Panc1 (cell line): ENCODE results near the gene PHLPP1. TPM values are rescaled to one million over a fixed set of nuclear protein-coding genes. Genes with fewer than 3 reads are reported as not detected.

ENCODE experiments used
- ATAC-seq: fragments of 200-7000 bp; cut with Tn5 transposase; 2 replicates; pipeline ENCODE4 v1.9.1; 2020; ENCODE audit warnings: mild to moderate bottlenecking, moderate library complexity
- BruUV-seq: library from RNA; stranded (reverse); fragments of 400-500 nt; replicated peaks from 2 replicates; lab custom pipeline; 2021; lab: Mats Ljungman, UMichigan
- CTCF ChIA-PET: fragments of 300-600 bp; sonication (Branson Sonifier 250); formaldehyde crosslinking; loops from one replicate; lab custom pipeline; 2022; ENCODE audit warnings: antibody characterized with exemption; lab: Charles Lee
- POLR2A ChIA-PET: fragments of 300-600 bp; sonication (Branson Sonifier 250); formaldehyde crosslinking; loops from one replicate; lab custom pipeline; 2022; ENCODE audit warnings: antibody characterized with exemption; lab: Charles Lee
- DNase-seq: peaks from one replicate; pipeline ENCODE4 v3.0.0-alpha.2; 2010; ENCODE audit warnings: low read depth, low spot score
- H3K27ac ChIP-seq: 2 replicates; pipeline ENCODE4 v1.5.1; 2011; ENCODE audit warnings: mild to moderate bottlenecking, low read length, inconsistent platforms
- H3K27me3 ChIP-seq: fragments of 200-500 bp; sonication (Bioruptor generic); 2 replicates; pipeline ENCODE4 v1.6.0; 2014; ENCODE audit warnings: low read length, inconsistent platforms; ENCODE audit not compliant: control insufficient read depth, insufficient read depth
- H3K36me3 ChIP-seq: fragments of 200-500 bp; sonication (Bioruptor generic); 2 replicates; pipeline ENCODE4 v1.5.1; 2014; ENCODE audit warnings: inconsistent platforms, mild to moderate bottlenecking, low read length, moderate library complexity; ENCODE audit not compliant: control insufficient read depth, insufficient read depth
- H3K4me1 ChIP-seq: 2 replicates; pipeline ENCODE4 v1.5.1; 2011; ENCODE audit warnings: inconsistent platforms, mild to moderate bottlenecking, low read length, moderate library complexity; ENCODE audit not compliant: control insufficient read depth, insufficient read depth
- H3K4me3 ChIP-seq, 2 experiments: 2 replicates each; pipeline ENCODE4 v1.5.1; 2011 to 2012; ENCODE audit warnings: low read depth in 2 of 2, low read length in 2 of 2, mild to moderate bottlenecking in 2 of 2, inconsistent platforms in 1 of 2, moderate library complexity in 1 of 2
- H3K9me3 ChIP-seq: fragments of 200-500 bp; sonication (Bioruptor generic); 2 replicates; pipeline ENCODE4 v1.5.1; 2014; ENCODE audit warnings: low read depth, mild to moderate bottlenecking, inconsistent platforms, low read length, moderate library complexity; ENCODE audit not compliant: control insufficient read depth, insufficient read depth
- CTCF ChIP-seq: fragments of 450-650 bp; IDR thresholded peaks from 2 replicates; pipeline ENCODE4 v1.5.1; 2017; ENCODE audit warnings: mild to moderate bottlenecking
- POLR2AphosphoS5 ChIP-seq: IDR thresholded peaks from 2 replicates; pipeline ENCODE4 v1.6.1; 2012; ENCODE audit warnings: mild to moderate bottlenecking, low read depth, low read length, moderate library complexity
- SIN3A ChIP-seq: IDR thresholded peaks from 2 replicates; pipeline ENCODE4 v1.6.1; 2012; ENCODE audit warnings: low read depth, mild to moderate bottlenecking, low read length, moderate library complexity, borderline replicate concordance; ENCODE audit not compliant: insufficient read depth
- TCF7L2 ChIP-seq: IDR thresholded peaks from 2 replicates; pipeline ENCODE4 v1.6.1; 2011; ENCODE audit warnings: mild to moderate bottlenecking, low read depth, low read length, inconsistent platforms
- in situ Hi-C: cut with HindIII; loops from 2 replicates; pipeline ENCODE4 v1.10.0; 2016; ENCODE audit warnings: low sequenced_read_pairs, low pct_unique_long_range_greater_than_20kb
- intact Hi-C: fragments of 100-400 bp; cut with micrococcal nuclease; formaldehyde crosslinking; loops from one replicate; pipeline ENCODE4 v1.10.0; 2022; ENCODE audit not compliant: unreplicated experiment
- total RNA-seq: library from RNA; stranded (reverse); gene quantifications from one replicate; pipeline ENCODE4 v1.2.1, GENCODE V29; 2021; ENCODE audit not compliant: unreplicated experiment
- TF ChIP-seq, protein P1 (sequence below), 2 experiments: IDR thresholded peaks; 2 replicates each; pipeline ENCODE4 v1.6.1; 2011 to 2012; ENCODE audit warnings: low read depth in 2 of 2, control low read depth in 1 of 2, low read length in 1 of 2, mild to moderate bottlenecking in 1 of 2, moderate library complexity in 1 of 2; ENCODE audit not compliant: insufficient read depth in 1 of 2

Gene PHLPP1
- total RNA-seq, 1 experiment from 2014 or later = 6.3 TPM

DNA sequence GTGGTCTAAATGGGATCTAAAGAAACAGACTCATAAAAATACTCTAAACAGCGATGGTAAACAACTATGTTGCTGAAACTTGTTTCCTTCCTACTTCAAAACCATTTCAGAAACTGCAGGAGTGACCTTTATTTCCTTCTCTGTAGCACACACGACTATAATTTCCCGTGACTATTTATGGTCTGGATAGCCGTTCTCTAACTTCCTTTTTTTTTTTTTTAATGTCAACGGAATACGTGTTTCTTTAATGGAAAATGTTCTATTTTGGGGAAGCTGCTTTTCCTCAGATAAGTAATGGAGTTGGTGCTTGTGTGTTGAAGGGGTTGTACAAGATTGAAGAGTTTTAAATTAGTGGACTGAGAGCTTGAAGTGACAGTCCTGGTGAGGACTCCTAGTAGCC lies 224.1 kb downstream of the PHLPP1 start:
- CTCF ChIA-PET = no interaction called here
- DNase-seq = no peak
- in situ Hi-C loops = no loop called here

GRCh38 chr18:62939926-62940325 lies 224.6 kb downstream of the PHLPP1 start:
- ATAC-seq = no peak
- Histone ChIP-seq H3K27ac (no peak overlapping the region), H3K4me3 (no peak overlapping the region), H3K4me1 (no peaks in the 10 kb centered on the region), H3K36me3 (no peaks in the 10 kb centered on the region), H3K27me3 (no peaks in the 10 kb centered on the region), H3K9me3 (no peaks in the 10 kb centered on the region)
- CTCF ChIA-PET = no interaction called here
- intact Hi-C loops (no loop called here), in situ Hi-C loops (no loop called here)
- POLR2A ChIA-PET = no interaction called here
- no peak for DNase-seq
- no TSS peak for BruUV-seq
- TF ChIP-seq TCF7L2 (no peak), SIN3A (no peak), CTCF (no peak), POLR2AphosphoS5 (no peak)
- TF ChIP-seq, protein P1, sequence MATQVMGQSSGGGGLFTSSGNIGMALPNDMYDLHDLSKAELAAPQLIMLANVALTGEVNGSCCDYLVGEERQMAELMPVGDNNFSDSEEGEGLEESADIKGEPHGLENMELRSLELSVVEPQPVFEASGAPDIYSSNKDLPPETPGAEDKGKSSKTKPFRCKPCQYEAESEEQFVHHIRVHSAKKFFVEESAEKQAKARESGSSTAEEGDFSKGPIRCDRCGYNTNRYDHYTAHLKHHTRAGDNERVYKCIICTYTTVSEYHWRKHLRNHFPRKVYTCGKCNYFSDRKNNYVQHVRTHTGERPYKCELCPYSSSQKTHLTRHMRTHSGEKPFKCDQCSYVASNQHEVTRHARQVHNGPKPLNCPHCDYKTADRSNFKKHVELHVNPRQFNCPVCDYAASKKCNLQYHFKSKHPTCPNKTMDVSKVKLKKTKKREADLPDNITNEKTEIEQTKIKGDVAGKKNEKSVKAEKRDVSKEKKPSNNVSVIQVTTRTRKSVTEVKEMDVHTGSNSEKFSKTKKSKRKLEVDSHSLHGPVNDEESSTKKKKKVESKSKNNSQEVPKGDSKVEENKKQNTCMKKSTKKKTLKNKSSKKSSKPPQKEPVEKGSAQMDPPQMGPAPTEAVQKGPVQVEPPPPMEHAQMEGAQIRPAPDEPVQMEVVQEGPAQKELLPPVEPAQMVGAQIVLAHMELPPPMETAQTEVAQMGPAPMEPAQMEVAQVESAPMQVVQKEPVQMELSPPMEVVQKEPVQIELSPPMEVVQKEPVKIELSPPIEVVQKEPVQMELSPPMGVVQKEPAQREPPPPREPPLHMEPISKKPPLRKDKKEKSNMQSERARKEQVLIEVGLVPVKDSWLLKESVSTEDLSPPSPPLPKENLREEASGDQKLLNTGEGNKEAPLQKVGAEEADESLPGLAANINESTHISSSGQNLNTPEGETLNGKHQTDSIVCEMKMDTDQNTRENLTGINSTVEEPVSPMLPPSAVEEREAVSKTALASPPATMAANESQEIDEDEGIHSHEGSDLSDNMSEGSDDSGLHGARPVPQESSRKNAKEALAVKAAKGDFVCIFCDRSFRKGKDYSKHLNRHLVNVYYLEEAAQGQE (IDR thresholded peaks at IDR 0.05; ENCODE audit: insufficient read depth in 1 of 2, low read depth in 2 of 2, low read length in 1 of 2) = no peak

More for the DNA sequence above, 224.1 kb downstream of the PHLPP1 start:
- BruUV-seq = no TSS peak
- no peak overlapping the region for H3K27ac ChIP-seq
- H3K36me3 ChIP-seq = no peaks in the 10 kb centered on the region
- intact Hi-C loops = no loop called here
- no peak overlapping the region for H3K4me3 ChIP-seq
- POLR2A ChIA-PET = no interaction called here
- no peak for ATAC-seq
- TF ChIP-seq CTCF = no peak
- TF ChIP-seq POLR2AphosphoS5 = no peak
- TF ChIP-seq, protein P1 (IDR thresholded peaks at IDR 0.05; ENCODE audit: insufficient read depth in 1 of 2, low read depth in 2 of 2, low read length in 1 of 2) = no peak
- TF ChIP-seq SIN3A = no peak
- no peak for TF ChIP-seq TCF7L2
- no peaks in the 10 kb centered on the region for H3K9me3 ChIP-seq
- no peaks in the 10 kb centered on the region for H3K4me1 ChIP-seq
- no peaks in the 10 kb centered on the region for H3K27me3 ChIP-seq
